HepG2 (cell line): Measurements from ENCODE around the gene FCAMR. TPM values are rescaled to one million over a fixed set of nuclear protein-coding genes. Genes with fewer than 3 reads are reported as not detected.

Experiments used
- BCL6 ChIP-seq: IDR thresholded peaks from 2 replicates; pipeline ENCODE4 v1.6.1; 2016; ENCODE audit warnings: missing genetic modification reagents, missing compliant biosample characterization
- GABPB1 ChIP-seq: IDR thresholded peaks from 2 replicates; pipeline ENCODE4 v1.6.1; 2016; ENCODE audit warnings: mild to moderate bottlenecking, missing genetic modification reagents, moderate library complexity, missing compliant biosample characterization
- NR2F2 ChIP-seq: IDR thresholded peaks from 2 replicates; pipeline ENCODE4 v1.6.1; 2012; ENCODE audit warnings: low read depth, inconsistent platforms, borderline replicate concordance
- PITX1 ChIP-seq: sonication (generic); formaldehyde crosslinking; IDR thresholded peaks from 2 replicates; pipeline ENCODE4 v1.5.1; 2020; ENCODE audit warnings: mild to moderate bottlenecking, missing genetic modification reagents
- RXRB ChIP-seq: IDR thresholded peaks from 2 replicates; pipeline ENCODE4 v1.6.1; 2016; ENCODE audit warnings: borderline replicate concordance, missing genetic modification reagents, missing compliant biosample characterization
- ZBTB20 ChIP-seq: sonication (generic); formaldehyde crosslinking; IDR thresholded peaks from 2 replicates; pipeline ENCODE4 v1.8.1; 2023; ENCODE audit warnings: missing genetic modification reagents, low read depth, mild to moderate bottlenecking, borderline replicate concordance
- ZFAT ChIP-seq: sonication (generic); formaldehyde crosslinking; conservative IDR thresholded peaks from 2 replicates; pipeline ENCODE4 v1.8.1; 2023; ENCODE audit warnings: missing genetic modification reagents, inconsistent platforms
- polyA plus RNA-seq, 8 experiments: library from polyadenylated mRNA; depleted of rRNA in 3 of 8; stranded (reverse) in 7 of 8; unstranded in 1 of 8; fragments of >200 nt; fragmentation: Illumina TruSeq in 4 of 8; extraction: Trizol in 4 of 8; gene quantifications; 2 replicates each; pipeline versions ENCODE4 v1.2.1 to v1.2.3, GENCODE V29; 2011 to 2016; ENCODE audit warnings: low read depth in 4 of 8, missing spikeins in 1 of 8, mixed read lengths in 1 of 8; ENCODE audit not compliant: insufficient read depth in 1 of 8
- total RNA-seq, 5 experiments: library from RNA; depleted of rRNA; stranded (reverse); fragments of >200 nt; fragmentation: Illumina TruSeq; extraction: Trizol; gene quantifications; 2 replicates each; pipeline ENCODE4 v1.2.3, GENCODE V29; 2016; ENCODE audit warnings: low read depth in 1 of 5
- TF ChIP-seq, protein P1 (sequence below): sonication (generic); formaldehyde crosslinking; IDR thresholded peaks from 2 replicates; pipeline ENCODE4 v1.4.0; 2020; ENCODE audit warnings: missing genetic modification reagents
- TF ChIP-seq, protein P2 (sequence below): sonication (generic); formaldehyde crosslinking; IDR thresholded peaks from 2 replicates; pipeline ENCODE4 v1.5.1; 2020; ENCODE audit warnings: mild to moderate bottlenecking, missing genetic modification reagents, borderline replicate concordance
- TF ChIP-seq, protein P3 (sequence below): sonication (generic); formaldehyde crosslinking; IDR thresholded peaks from 2 replicates; pipeline ENCODE4 v1.8.1; 2023; ENCODE audit warnings: mild to moderate bottlenecking, missing genetic modification reagents
- TF ChIP-seq, protein P4 (sequence below): sonication (generic); formaldehyde crosslinking; IDR thresholded peaks from 2 replicates; pipeline ENCODE4 v1.5.1; 2020; ENCODE audit warnings: mild to moderate bottlenecking, moderate library complexity, missing genetic modification reagents
- TF ChIP-seq, protein P5 (sequence below): sonication (generic); formaldehyde crosslinking; IDR thresholded peaks from 2 replicates; pipeline ENCODE4 v1.4.0; 2020; ENCODE audit warnings: missing genetic modification reagents
- TF ChIP-seq, protein P6 (sequence below): sonication (generic); formaldehyde crosslinking; IDR thresholded peaks from 2 replicates; pipeline ENCODE4 v1.8.1; 2023; ENCODE audit warnings: mild to moderate bottlenecking, moderate library complexity, missing genetic modification reagents

FCAMR gene
- total and polyA plus RNA-seq, 2 of the 13 experiments (the other 11 are each of a cell fraction or from before 2014, with no cell fraction given) = not detected

DNA sequence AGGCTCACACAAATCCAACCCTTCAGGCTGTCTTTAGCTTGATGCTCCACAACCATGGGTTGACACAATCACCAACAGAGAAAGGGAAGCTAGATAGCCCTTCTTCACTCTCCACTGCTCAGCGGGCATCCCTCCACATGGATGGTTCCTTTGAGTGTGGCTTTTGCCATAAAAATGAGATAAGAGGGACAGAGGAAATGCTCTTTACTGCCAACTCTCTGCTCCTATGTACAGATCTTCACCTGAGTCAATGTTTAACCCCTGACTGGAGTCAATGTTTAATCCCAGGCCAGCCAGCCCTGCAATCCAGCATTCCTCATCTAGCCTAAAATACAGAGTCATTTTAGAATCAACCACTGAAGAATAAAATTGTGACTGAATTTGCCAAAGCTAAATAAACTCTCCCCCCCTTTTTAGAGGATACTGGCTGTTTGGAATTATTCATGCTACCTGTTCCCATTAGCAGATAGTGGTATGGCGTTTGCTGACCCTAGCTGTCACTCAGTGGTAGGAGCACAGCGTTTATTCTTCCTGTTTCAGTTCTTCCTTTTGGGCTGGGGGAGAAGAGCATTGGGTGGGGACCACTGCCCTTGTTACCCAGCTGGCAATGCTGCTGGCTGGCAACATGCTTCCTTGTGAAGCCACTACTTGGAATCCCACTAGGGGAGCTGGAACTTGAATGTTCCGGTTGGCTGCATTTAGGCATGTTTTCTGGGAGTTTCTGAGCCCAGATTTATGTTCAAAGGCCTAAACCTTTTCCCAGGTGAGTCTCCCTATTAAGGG is 18.8 kb downstream of the FCAMR start (continued):
- TF ChIP-seq, protein P1, sequence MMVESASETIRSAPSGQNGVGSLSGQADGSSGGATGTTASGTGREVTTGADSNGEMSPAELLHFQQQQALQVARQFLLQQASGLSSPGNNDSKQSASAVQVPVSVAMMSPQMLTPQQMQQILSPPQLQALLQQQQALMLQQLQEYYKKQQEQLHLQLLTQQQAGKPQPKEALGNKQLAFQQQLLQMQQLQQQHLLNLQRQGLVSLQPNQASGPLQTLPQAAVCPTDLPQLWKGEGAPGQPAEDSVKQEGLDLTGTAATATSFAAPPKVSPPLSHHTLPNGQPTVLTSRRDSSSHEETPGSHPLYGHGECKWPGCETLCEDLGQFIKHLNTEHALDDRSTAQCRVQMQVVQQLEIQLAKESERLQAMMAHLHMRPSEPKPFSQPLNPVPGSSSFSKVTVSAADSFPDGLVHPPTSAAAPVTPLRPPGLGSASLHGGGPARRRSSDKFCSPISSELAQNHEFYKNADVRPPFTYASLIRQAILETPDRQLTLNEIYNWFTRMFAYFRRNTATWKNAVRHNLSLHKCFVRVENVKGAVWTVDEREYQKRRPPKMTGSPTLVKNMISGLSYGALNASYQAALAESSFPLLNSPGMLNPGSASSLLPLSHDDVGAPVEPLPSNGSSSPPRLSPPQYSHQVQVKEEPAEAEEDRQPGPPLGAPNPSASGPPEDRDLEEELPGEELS = 0 out of 2 replicates have a peak, but pooled peaks have one; percentile 41
- TF ChIP-seq, protein P2, sequence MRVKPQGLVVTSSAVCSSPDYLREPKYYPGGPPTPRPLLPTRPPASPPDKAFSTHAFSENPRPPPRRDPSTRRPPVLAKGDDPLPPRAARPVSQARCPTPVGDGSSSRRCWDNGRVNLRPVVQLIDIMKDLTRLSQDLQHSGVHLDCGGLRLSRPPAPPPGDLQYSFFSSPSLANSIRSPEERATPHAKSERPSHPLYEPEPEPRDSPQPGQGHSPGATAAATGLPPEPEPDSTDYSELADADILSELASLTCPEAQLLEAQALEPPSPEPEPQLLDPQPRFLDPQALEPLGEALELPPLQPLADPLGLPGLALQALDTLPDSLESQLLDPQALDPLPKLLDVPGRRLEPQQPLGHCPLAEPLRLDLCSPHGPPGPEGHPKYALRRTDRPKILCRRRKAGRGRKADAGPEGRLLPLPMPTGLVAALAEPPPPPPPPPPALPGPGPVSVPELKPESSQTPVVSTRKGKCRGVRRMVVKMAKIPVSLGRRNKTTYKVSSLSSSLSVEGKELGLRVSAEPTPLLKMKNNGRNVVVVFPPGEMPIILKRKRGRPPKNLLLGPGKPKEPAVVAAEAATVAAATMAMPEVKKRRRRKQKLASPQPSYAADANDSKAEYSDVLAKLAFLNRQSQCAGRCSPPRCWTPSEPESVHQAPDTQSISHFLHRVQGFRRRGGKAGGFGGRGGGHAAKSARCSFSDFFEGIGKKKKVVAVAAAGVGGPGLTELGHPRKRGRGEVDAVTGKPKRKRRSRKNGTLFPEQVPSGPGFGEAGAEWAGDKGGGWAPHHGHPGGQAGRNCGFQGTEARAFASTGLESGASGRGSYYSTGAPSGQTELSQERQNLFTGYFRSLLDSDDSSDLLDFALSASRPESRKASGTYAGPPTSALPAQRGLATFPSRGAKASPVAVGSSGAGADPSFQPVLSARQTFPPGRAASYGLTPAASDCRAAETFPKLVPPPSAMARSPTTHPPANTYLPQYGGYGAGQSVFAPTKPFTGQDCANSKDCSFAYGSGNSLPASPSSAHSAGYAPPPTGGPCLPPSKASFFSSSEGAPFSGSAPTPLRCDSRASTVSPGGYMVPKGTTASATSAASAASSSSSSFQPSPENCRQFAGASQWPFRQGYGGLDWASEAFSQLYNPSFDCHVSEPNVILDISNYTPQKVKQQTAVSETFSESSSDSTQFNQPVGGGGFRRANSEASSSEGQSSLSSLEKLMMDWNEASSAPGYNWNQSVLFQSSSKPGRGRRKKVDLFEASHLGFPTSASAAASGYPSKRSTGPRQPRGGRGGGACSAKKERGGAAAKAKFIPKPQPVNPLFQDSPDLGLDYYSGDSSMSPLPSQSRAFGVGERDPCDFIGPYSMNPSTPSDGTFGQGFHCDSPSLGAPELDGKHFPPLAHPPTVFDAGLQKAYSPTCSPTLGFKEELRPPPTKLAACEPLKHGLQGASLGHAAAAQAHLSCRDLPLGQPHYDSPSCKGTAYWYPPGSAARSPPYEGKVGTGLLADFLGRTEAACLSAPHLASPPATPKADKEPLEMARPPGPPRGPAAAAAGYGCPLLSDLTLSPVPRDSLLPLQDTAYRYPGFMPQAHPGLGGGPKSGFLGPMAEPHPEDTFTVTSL = peak; percentile 43; the same call in 1 of the 2 replicates
- no peak for TF ChIP-seq ZFAT (CRISPR knock-in tag)
- peak; percentile 50; the same call in 1 of the 2 replicates for TF ChIP-seq PITX1
- peak; percentile 18; the same call in 1 of the 2 replicates for TF ChIP-seq GABPB1 (CRISPR knock-in tag)
- TF ChIP-seq, protein P3, sequence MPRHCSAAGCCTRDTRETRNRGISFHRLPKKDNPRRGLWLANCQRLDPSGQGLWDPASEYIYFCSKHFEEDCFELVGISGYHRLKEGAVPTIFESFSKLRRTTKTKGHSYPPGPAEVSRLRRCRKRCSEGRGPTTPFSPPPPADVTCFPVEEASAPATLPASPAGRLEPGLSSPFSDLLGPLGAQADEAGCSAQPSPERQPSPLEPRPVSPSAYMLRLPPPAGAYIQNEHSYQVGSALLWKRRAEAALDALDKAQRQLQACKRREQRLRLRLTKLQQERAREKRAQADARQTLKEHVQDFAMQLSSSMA (CRISPR knock-in tag) = 0 out of 2 replicates have a peak, but pooled peaks have one; percentile 23
- peak; percentile 46; the same call in 1 of the 2 replicates for TF ChIP-seq RXRB (CRISPR knock-in tag)
- TF ChIP-seq, protein P4, sequence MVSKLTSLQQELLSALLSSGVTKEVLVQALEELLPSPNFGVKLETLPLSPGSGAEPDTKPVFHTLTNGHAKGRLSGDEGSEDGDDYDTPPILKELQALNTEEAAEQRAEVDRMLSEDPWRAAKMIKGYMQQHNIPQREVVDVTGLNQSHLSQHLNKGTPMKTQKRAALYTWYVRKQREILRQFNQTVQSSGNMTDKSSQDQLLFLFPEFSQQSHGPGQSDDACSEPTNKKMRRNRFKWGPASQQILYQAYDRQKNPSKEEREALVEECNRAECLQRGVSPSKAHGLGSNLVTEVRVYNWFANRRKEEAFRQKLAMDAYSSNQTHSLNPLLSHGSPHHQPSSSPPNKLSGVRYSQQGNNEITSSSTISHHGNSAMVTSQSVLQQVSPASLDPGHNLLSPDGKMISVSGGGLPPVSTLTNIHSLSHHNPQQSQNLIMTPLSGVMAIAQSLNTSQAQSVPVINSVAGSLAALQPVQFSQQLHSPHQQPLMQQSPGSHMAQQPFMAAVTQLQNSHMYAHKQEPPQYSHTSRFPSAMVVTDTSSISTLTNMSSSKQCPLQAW (CRISPR knock-in tag) = peak; percentile 93
- 0 out of 2 replicates have a peak, but pooled peaks have one; percentile 26 for TF ChIP-seq ZBTB20 (CRISPR knock-in tag)
- 0 out of 2 replicates have a peak, but pooled peaks have one; percentile 19 for TF ChIP-seq BCL6 (CRISPR knock-in tag)
- TF ChIP-seq, protein P5, sequence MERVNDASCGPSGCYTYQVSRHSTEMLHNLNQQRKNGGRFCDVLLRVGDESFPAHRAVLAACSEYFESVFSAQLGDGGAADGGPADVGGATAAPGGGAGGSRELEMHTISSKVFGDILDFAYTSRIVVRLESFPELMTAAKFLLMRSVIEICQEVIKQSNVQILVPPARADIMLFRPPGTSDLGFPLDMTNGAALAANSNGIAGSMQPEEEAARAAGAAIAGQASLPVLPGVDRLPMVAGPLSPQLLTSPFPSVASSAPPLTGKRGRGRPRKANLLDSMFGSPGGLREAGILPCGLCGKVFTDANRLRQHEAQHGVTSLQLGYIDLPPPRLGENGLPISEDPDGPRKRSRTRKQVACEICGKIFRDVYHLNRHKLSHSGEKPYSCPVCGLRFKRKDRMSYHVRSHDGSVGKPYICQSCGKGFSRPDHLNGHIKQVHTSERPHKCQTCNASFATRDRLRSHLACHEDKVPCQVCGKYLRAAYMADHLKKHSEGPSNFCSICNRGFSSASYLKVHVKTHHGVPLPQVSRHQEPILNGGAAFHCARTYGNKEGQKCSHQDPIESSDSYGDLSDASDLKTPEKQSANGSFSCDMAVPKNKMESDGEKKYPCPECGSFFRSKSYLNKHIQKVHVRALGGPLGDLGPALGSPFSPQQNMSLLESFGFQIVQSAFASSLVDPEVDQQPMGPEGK (CRISPR knock-in tag) = no peak; the same call in 1 of the 2 replicates
- TF ChIP-seq NR2F2 = no peak; the same call in 1 of the 2 replicates
- TF ChIP-seq, protein P6, sequence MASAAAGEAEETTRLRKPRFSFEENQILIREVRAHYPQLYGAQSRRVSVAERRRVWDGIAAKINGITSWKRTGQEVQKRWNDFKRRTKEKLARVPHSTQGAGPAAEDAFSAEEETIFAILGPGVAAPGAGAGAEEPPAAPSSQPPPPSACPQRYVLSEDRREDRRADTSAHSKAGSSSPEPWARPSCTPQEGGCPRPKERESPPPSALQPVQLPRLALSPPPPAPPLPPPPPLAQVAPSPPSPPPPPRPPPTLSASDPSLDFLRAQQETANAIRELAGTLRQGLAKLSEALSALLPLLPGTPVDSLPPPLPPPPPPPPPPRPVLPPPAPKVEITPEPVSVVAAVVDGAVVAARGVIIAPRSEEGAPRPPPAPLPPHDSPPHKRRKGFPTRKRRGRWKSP (CRISPR knock-in tag) = 0 out of 2 replicates have a peak, but pooled peaks have one; percentile 41
